ENCODE measurements around the gene CXCL12.

The CXCL12 gene

GRCh38 chr10:44385026-44385695 is at the start of gene CXCL12:
TSS of gene CXCL12 (minus strand) at chr10:44385097. CDS start at chr10:44385005, 92 bp downstream.
- Histone ChIP-seq H3K4me3 (no peak within 1 kb of the TSS), H3K36me3 (replicated peaks) (no peaks in the 10 kb centered on the region), H3K9me3 (no peaks in the 10 kb centered on the region), H3K4me1 (no peaks in the 10 kb centered on the region), H3K27me3 (ENCODE audit: low read depth) (no peaks in the 10 kb centered on the region)
- DNase-seq (ENCODE audit: low spot score in 2 of 2), result no peak
- in situ Hi-C loops (cut with MboI; ENCODE audit: low sequenced_read_pairs), result loop anchor here (10.0 kb wide), 1 partner anchor 710 kb away; no protein-coding TSS in a partner anchor

- Histone ChIP-seq H3K36me3 (replicated peaks) (no peaks in the 10 kb centered on the region), H3K4me1 (no peaks in the 10 kb centered on the region), H3K4me3 (no peak overlapping the region), H3K9me3 (no peaks in the 10 kb centered on the region; the same call in 1 of the 2 replicates), H3K27me3 (ENCODE audit: low read depth) (no peaks in the 10 kb centered on the region)
- in situ Hi-C loops (cut with MboI; ENCODE audit: low sequenced_read_pairs), result no loop called here
- DNase-seq (ENCODE audit: low spot score in 2 of 2), result no peak
Observed at GRCh38 chr10:44427479-44427878, 42.6 kb upstream of the CXCL12 start.

DNA sequence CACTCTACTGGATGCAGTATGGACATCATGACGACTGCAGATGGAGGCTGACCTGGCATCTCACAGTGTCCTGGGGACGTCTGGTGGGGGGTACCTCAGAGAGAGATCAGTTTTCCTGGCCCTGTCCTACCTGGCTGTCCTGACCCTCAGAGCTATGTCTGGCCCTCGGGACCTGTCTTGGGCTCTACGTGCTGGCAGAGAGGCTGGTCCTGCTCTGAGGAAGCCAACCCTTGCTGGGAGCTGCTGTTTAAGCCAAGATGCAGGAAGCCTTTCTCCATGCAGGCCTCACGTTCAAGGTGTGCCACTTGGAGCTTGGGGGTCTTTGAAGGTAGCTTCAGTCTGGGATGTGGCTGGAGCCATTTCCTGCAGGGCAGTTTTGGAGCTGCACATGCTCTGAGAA is 42.1 kb upstream of the CXCL12 start:
- no peak overlapping the region for H3K4me3 ChIP-seq
- no peaks in the 10 kb centered on the region for H3K27me3 ChIP-seq (ENCODE audit: low read depth)
- no peaks in the 10 kb centered on the region; the same call in 1 of the 2 replicates for H3K9me3 ChIP-seq
- no peak for DNase-seq (ENCODE audit: low spot score in 2 of 2)
- no peaks in the 10 kb centered on the region for H3K36me3 ChIP-seq (replicated peaks)
- in situ Hi-C loops (cut with MboI; ENCODE audit: low sequenced_read_pairs), result no loop called here
- no peaks in the 10 kb centered on the region for H3K4me1 ChIP-seq

- no peak for DNase-seq (ENCODE audit: low spot score in 2 of 2)
- no peaks in the 10 kb centered on the region for H3K27me3 ChIP-seq (ENCODE audit: low read depth)
- in situ Hi-C loops (cut with MboI; ENCODE audit: low sequenced_read_pairs), result no loop called here
- no peak overlapping the region for H3K4me3 ChIP-seq
- H3K4me1 ChIP-seq, result no peaks in the 10 kb centered on the region
- no peaks in the 10 kb centered on the region for H3K36me3 ChIP-seq (replicated peaks)
- no peaks in the 10 kb centered on the region for H3K9me3 ChIP-seq
Observed at GRCh38 chr10:44426247-44427034, 41.5 kb upstream of the CXCL12 start.

DNA sequence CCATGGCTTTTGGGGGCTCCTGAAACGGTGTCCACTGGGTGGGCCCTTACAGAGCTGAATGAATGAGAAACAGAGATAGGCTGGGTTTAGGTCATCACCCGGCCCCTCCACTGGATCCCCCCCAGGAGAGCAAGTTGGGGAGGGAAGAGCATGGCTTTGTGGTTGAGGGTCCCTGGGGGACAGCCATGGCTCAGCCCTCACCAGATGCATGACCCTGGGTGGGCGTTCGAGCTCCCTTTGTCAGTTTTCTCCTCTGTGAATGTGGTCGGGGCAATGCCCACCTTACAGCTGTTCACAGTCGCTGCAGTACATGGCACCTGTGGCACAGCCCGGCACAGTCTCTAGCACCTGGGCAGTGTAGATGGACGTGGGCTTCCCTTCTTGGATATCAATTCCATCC is 40.6 kb upstream of the CXCL12 start:
- no peak for DNase-seq (ENCODE audit: low spot score in 2 of 2)
- no peak overlapping the region for H3K4me3 ChIP-seq
- no peaks in the 10 kb centered on the region for H3K9me3 ChIP-seq
- no peaks in the 10 kb centered on the region for H3K36me3 ChIP-seq (replicated peaks)
- H3K27me3 ChIP-seq (ENCODE audit: low read depth), result no peaks in the 10 kb centered on the region
- H3K4me1 ChIP-seq, result no peaks in the 10 kb centered on the region
- in situ Hi-C loops (cut with MboI; ENCODE audit: low sequenced_read_pairs), result no loop called here

GRCh38 chr10:44424957-44425356 is 40.1 kb upstream of the CXCL12 start:
- in situ Hi-C loops (cut with MboI; ENCODE audit: low sequenced_read_pairs), result no loop called here
- no peaks in the 10 kb centered on the region for H3K27me3 ChIP-seq (ENCODE audit: low read depth)

DNA sequence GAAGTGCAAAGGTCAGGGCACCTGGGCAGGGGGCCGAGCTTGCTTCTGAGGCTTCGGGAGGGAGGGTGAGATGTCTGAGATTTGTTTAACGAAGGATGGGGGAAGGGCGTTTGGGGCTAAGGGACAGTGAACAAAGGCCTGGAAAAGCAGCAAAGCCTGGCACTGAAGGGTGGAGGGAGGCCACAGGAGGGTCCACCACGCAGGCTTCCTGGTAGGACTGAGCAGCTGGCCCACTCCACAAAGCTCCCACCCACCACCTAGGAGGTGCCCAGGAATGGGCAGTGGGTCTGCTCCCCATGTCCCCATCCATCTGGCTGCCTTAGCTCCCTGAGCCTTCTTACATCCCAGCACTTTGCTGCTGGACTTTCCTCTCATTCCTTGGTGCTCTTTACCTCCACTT is 39.4 kb upstream of the CXCL12 start:
- no peaks in the 10 kb centered on the region for H3K9me3 ChIP-seq
- in situ Hi-C loops (cut with MboI; ENCODE audit: low sequenced_read_pairs), result no loop called here
- H3K4me3 ChIP-seq, result no peak overlapping the region
- no peaks in the 10 kb centered on the region for H3K4me1 ChIP-seq
- H3K27me3 ChIP-seq (ENCODE audit: low read depth), result no peaks in the 10 kb centered on the region
- DNase-seq (ENCODE audit: low spot score in 2 of 2), result no peak
- H3K36me3 ChIP-seq (replicated peaks), result no peaks in the 10 kb centered on the region

More at GRCh38 chr10:44424957-44425356, 40.1 kb upstream of the CXCL12 start:
- H3K36me3 ChIP-seq (replicated peaks), result no peaks in the 10 kb centered on the region
- H3K9me3 ChIP-seq, result no peaks in the 10 kb centered on the region
- no peak for DNase-seq (ENCODE audit: low spot score in 2 of 2)
- H3K4me1 ChIP-seq, result no peaks in the 10 kb centered on the region
- no peak overlapping the region for H3K4me3 ChIP-seq

GRCh38 chr10:44422570-44423101 is 37.7 kb upstream of the CXCL12 start:
- H3K36me3 ChIP-seq (replicated peaks), result no peaks in the 10 kb centered on the region
- no peak overlapping the region for H3K4me3 ChIP-seq
- H3K27me3 ChIP-seq (ENCODE audit: low read depth), result no peaks in the 10 kb centered on the region
- in situ Hi-C loops (cut with MboI; ENCODE audit: low sequenced_read_pairs), result no loop called here
- no peaks in the 10 kb centered on the region for H3K9me3 ChIP-seq
- DNase-seq (ENCODE audit: low spot score in 2 of 2), result no peak
- no peaks in the 10 kb centered on the region for H3K4me1 ChIP-seq

DNA sequence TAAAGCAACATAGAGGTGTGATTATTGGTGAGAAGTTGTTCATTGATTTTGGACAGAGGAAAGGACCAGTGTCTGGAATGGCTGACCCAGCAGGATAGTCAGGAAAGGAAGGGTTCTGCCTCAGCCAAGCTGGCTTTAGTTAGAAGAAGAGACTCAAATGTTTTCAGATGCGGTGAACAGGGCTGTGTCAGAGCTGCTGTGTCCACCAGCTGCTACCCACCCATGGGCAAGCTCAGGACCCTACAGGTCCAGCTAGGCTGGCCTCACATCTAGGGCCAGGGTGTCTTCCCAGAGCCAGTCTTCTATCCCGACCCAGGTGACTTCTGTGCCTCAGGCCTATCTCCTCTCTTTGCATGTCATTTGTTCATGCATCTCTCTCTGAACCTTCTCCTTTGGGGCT is 37.3 kb upstream of the CXCL12 start:
- no peaks in the 10 kb centered on the region for H3K4me1 ChIP-seq
- no peak overlapping the region for H3K4me3 ChIP-seq
- H3K9me3 ChIP-seq, result no peaks in the 10 kb centered on the region
- DNase-seq (ENCODE audit: low spot score in 2 of 2), result no peak
- no peaks in the 10 kb centered on the region for H3K27me3 ChIP-seq (ENCODE audit: low read depth)
- no peaks in the 10 kb centered on the region for H3K36me3 ChIP-seq (replicated peaks)
- in situ Hi-C loops (cut with MboI; ENCODE audit: low sequenced_read_pairs), result no loop called here

DNA sequence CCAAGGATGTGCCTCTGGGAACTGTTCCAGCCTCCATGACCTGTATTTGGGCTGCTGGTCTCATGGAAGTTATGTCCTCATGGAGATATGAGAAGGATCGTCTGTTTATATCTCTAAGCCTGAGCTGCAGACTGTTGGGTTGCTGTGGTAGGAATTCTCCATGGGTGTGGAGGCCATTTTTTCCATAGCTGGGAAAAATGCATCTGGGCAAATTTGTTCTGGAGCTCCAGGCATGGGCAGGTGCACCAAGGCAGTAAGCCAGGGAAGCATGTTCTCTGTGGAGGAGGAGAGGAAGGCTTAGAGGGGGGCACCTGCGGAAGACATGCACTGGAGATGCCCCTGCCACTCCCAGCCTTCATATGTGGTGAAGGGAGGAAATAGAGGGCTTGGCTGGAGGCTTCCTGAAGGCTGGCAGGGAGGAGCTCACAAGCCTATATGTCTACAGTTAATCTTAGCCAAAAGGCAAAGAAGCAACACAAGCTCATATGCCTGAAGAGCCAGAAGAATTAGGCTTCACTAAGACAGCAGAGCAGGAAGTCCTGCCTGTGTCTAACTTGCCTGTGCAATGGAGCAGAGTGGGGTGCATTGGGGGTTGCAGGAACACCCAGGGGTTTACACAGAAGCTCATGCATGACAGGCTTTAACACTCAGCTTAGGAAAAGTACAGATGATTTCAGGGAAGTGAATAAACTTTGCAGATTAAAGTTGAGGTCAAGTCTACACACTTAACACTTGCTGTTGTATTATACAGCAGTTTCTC is 35.1 kb upstream of the CXCL12 start:
- Histone ChIP-seq H3K36me3 (replicated peaks) (no peaks in the 10 kb centered on the region), H3K9me3 (no peaks in the 10 kb centered on the region), H3K4me1 (no peaks in the 10 kb centered on the region), H3K27me3 (ENCODE audit: low read depth) (no peaks in the 10 kb centered on the region), H3K4me3 (no peak overlapping the region)
- DNase-seq (ENCODE audit: low spot score in 2 of 2), result no peak
- in situ Hi-C loops (cut with MboI; ENCODE audit: low sequenced_read_pairs), result no loop called here

GRCh38 chr10:44418637-44419036 is 33.7 kb upstream of the CXCL12 start:
- Histone ChIP-seq H3K36me3 (replicated peaks) (no peaks in the 10 kb centered on the region), H3K4me3 (no peak overlapping the region), H3K27me3 (ENCODE audit: low read depth) (no peaks in the 10 kb centered on the region), H3K4me1 (no peaks in the 10 kb centered on the region), H3K9me3 (no peaks in the 10 kb centered on the region)
- in situ Hi-C loops (cut with MboI; ENCODE audit: low sequenced_read_pairs), result no loop called here
- no peak for DNase-seq (ENCODE audit: low spot score in 2 of 2)

DNA sequence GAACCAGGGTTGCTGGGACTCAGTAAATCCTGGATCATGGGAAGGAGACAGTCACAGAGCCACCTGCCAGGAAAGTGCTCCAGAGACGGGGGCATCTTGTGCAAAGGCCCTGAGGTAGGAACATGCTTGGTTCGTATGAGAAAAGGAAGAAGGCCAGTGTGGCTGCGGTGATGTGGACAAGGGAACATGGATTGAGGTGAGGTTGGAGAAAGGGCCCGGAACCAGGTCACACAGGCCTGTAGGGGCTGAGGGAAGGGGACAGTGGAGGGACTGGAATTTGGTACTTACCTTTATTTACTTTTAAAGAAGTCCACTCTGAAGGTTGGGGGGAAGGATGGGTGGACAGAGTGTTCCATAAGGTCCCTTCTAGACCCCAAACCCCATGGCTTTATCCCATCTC is 32.9 kb upstream of the CXCL12 start:
- H3K4me3 ChIP-seq, result no peak overlapping the region
- no peak for DNase-seq (ENCODE audit: low spot score in 2 of 2)
- H3K36me3 ChIP-seq (replicated peaks), result no peaks in the 10 kb centered on the region
- no peaks in the 10 kb centered on the region for H3K27me3 ChIP-seq (ENCODE audit: low read depth)
- H3K4me1 ChIP-seq, result no peaks in the 10 kb centered on the region
- no peaks in the 10 kb centered on the region for H3K9me3 ChIP-seq
- in situ Hi-C loops (cut with MboI; ENCODE audit: low sequenced_read_pairs), result no loop called here

DNA sequence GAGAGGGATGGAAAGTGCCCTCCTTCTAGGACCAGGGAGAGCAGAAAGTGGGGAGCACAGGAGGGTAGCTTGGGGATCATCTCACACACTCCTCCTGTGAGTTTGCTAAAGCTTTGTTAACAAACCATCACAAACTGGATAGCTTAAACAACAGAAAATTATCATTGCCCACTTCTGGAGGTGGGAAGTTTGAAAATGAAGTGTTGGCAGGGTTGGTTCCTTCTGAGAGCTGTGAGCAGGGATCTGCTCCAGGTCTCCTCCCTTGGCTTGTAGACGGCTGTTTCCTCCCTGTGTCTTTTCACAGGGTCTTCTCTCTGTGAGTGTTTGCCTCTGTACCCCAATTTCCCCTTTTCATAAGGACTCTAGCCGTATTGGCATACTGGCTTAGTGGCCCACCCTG is 32.0 kb upstream of the CXCL12 start:
- Histone ChIP-seq H3K36me3 (replicated peaks) (no peaks in the 10 kb centered on the region), H3K4me3 (no peak overlapping the region), H3K9me3 (no peaks in the 10 kb centered on the region), H3K27me3 (ENCODE audit: low read depth) (no peaks in the 10 kb centered on the region), H3K4me1 (no peaks in the 10 kb centered on the region)
- in situ Hi-C loops (cut with MboI; ENCODE audit: low sequenced_read_pairs), result no loop called here
- no peak for DNase-seq (ENCODE audit: low spot score in 2 of 2)

All from HAP-1 (cell line).